Stromal cell of bone marrow (primary cell): ENCODE data around the gene ATF3.

Source experiments
- DNase-seq: peaks from one replicate; pipeline ENCODE4 v3.0.0-alpha.2; 2012; ENCODE audit warnings: low read depth

ATF3 gene

GRCh38 chr1:212608392-212608958, at the start of gene ATF3:
ATF3 (plus strand) TSS chr1:212608761; CDS start chr1:212615022, 6,261 bp downstream.
- peak; percentile 97 for DNase-seq

GRCh38 chr1:212559929-212560328, 48.6 kb upstream of the ATF3 start:
- DNase-seq = no peak

- no peak for DNase-seq
Measured at GRCh38 chr1:212560933-212561460, 47.6 kb upstream of the ATF3 start.

- DNase-seq = peak; percentile 60
Measured at GRCh38 chr1:212561501-212561931, 47.0 kb upstream of the ATF3 start.

- no peak for DNase-seq
Measured at GRCh38 chr1:212562771-212563170, 45.8 kb upstream of the ATF3 start.

GRCh38 chr1:212565079-212565478, 43.5 kb upstream of the ATF3 start:
- no peak for DNase-seq

- DNase-seq = no peak
Measured at GRCh38 chr1:212565571-212566305, 42.8 kb upstream of the ATF3 start.

GRCh38 chr1:212566522-212567479, 41.8 kb upstream of the ATF3 start:
- peak; percentile 36 for DNase-seq

- no peak for DNase-seq
Measured at GRCh38 chr1:212567638-212568037, 40.9 kb upstream of the ATF3 start.

GRCh38 chr1:212568978-212569537, 39.5 kb upstream of the ATF3 start:
- DNase-seq = no peak

- DNase-seq = no peak
Measured at GRCh38 chr1:212574732-212575131, 33.8 kb upstream of the ATF3 start.

- no peak for DNase-seq
Measured at GRCh38 chr1:212575333-212575732, 33.2 kb upstream of the ATF3 start.

GRCh38 chr1:212578041-212578440, 30.5 kb upstream of the ATF3 start:
- no peak for DNase-seq

- no peak for DNase-seq
Measured at GRCh38 chr1:212581034-212581433, 27.5 kb upstream of the ATF3 start.

GRCh38 chr1:212582291-212582690, 26.3 kb upstream of the ATF3 start:
- DNase-seq = no peak

- no peak for DNase-seq
Measured at GRCh38 chr1:212582808-212583615, 25.5 kb upstream of the ATF3 start.

- no peak for DNase-seq
Measured at GRCh38 chr1:212583643-212584042, 24.9 kb upstream of the ATF3 start.

- DNase-seq = no peak
Measured at GRCh38 chr1:212584092-212584886, 24.3 kb upstream of the ATF3 start.

- no peak for DNase-seq
Measured at GRCh38 chr1:212585210-212585609, 23.4 kb upstream of the ATF3 start.
